CD4-positive, alpha-beta T cell treated with Interleukin-12 subunit alpha and Interleukin-12 subunit beta, for 1 hour (primary cell): Measurements from ENCODE around the gene INPP5D.
"Not testable (repeated sequence)": the region's sequence is repeated elsewhere in the genome, so short reads cannot be mapped to it uniquely, and the experiment has no call there.

Source experiments
- DNase-seq: peaks from one replicate; pipeline ENCODE4 v3.0.0-alpha.2; 2020

The INPP5D gene

DNA sequence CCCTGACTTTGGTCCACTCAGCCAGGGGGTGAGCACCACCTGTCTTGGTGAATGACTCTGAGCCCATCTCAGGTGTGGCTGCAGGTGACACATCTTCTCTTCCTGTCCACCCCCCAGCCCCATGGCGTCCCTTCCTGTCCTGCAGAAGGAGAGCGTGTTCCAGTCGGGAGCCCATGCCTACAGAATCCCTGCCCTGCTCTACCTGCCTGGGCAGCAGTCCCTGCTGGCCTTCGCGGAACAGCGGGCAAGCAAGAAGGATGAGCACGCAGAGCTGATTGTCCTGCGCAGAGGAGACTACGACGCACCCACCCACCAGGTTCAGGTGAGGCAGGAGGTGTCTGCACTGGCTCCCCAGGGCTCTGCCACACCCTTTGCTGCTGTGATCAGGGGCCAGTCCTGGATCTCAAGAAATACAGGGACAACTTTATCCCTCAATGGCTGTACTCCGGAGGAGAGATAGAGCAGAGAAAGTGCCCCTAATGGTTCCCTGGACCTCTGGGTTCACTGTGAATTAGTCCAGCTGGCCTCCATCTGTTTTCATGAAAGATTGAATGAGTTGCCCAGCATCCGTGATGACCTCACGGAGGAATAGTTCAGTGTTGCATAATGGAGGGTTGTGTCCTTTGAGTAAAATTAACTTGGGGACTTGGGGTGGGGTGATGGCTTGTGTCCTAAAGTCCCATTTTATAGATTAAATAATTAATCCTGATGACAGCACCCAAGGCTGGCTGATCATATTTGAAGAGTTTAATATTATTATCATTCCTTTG, 27.4 kb upstream of the INPP5D start, which contains the start of gene NEU2:
Gene NEU2 (plus strand): TSS at position 122 of the 770 bp plus-strand sequence. CDS start 0 bp downstream, at position 122.
- no peak for DNase-seq

- DNase-seq = no peak
These were observed 26.5 kb upstream of the INPP5D start for GRCh38 chr2:233033672-233034071.

- DNase-seq = no peak
These were observed 25.9 kb upstream of the INPP5D start for GRCh38 chr2:233034091-233034882.

GRCh38 chr2:233035426-233036161, 24.5 kb upstream of the INPP5D start:
- DNase-seq = no peak

DNA sequence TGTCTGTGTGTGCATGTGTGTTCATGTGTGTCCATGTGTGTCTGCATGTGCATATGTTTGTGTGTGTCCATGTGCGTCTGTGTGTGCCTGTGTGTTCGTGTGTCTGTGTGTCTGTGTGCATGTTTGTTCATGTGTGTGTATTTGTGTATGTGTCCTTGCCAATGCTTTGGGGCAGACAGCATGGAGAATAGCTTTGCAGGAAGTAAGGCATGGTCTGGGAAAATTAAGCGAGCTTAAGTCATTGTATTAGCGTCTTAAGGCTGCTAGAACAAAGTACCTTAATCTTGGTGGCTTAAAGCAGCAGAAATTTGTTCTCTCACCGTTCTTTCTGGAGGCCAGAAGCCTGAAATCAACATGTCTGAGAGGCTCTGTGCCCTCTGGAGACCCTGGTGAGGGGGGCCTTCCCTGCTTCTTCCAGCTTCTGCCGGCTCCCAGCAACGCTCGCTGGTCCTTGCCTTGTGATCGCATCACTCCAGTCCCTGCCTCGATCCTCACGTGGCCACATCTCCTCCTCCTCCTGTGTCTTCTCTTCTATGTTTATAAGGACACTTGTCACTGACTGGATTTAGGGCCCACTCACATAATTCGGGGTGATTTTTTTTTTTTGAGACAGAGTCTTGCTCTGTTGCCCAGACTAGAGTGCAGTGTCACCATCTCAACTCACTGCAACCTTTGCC, 23.8 kb upstream of the INPP5D start:
- no peak for DNase-seq

DNA sequence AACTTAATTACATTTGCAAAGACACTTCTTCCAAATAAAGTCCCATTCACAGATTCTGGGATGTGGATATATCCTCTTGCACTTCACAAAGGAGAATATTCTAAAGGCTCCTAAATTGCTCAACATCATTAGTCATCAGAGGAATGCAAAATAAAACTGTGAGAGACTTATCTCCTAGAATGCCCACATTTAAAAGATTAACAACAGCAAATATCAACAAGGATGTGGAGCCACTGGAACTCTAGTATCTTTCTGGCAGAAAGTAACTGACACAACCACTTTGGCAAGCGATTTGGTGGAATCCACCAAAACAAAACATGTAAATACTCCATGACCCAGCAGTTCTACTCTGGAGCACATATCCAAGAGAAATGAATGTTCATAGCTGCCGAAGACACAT, 23.1 kb upstream of the INPP5D start:
- DNase-seq = no peak

DNA sequence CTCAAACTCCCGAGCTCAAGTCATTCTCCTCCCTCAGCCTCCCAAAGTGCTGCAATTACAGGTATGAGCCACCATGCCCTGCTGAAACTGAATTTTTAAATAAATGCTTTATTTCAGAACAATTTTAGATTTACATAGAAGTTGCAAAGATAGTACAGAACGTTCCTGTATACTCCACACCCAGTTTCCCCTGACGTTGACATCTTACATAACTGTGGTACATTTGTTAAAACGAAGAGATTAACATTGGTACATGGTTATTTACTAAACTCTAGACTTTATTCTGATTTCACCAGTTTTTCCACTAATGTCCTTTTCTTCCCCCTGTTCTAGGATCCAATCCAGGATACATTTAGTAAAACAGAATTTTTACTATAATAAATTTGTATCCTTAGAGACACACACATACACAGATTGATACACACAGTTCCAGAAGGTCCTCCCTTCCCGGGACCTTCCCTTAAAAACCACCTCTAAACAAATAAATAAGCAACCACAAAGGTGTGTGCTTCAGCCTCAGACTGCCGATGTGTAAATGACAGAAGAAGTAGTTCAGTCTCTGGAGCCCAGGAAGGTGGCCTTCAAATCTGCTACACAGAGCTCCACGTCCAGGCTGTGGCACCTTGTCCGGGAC, 20.8 kb upstream of the INPP5D start:
- DNase-seq = no peak

- DNase-seq = no peak
These were observed 20.2 kb upstream of the INPP5D start for GRCh38 chr2:233039846-233040530.

DNA sequence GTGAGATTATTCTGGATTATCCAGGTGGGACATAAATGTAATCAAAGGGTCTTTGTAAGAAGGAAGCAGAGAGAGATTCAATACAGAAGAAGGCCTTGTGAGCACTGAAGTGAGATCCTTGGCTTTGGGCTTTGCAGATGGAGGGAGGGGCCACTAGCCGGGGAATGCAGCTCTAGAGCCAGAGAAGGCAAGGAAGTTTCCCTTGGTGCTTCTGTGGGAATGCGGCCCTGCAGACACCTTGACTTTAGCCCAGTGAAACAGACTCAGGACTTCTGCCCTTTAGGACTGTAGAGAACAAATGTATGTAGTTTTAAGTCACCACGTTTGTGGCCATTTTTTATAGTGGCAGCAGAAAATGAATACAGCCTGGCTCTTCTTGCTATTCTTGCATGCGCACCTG, 19.6 kb upstream of the INPP5D start:
- no peak for DNase-seq

DNA sequence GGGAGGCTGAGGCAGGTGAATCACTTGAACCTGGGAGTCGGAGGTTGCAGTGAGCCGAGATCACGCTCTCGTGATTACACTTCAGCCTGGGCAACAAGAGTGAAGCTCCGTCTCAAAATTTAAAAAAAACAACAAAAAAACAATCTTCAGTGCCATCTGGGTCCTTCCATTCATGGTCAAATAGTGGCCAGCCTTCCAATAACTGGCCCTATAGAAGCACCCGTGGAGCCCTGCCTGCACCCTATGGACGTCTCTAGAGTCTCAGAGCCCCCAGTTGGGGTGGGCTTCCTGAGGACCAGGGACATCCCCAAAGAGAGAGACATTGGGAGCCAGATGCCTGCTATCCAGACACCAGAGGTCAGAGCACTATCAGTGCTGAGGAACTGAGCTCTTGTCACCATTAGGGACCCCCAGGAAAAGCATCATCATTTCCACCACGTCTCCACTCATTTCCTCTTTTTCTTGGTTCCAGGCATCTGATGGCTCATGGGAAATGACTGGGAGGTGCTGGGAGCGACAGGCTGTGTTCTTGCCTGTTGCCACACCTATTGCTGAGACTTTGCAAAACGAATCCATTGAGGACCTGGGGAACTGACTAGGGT, 18.3 kb upstream of the INPP5D start:
- DNase-seq = no peak

- DNase-seq = no peak
These were observed 17.6 kb upstream of the INPP5D start for GRCh38 chr2:233042549-233042948.

GRCh38 chr2:233044974-233045605, 15.1 kb upstream of the INPP5D start:
- no peak for DNase-seq

DNA sequence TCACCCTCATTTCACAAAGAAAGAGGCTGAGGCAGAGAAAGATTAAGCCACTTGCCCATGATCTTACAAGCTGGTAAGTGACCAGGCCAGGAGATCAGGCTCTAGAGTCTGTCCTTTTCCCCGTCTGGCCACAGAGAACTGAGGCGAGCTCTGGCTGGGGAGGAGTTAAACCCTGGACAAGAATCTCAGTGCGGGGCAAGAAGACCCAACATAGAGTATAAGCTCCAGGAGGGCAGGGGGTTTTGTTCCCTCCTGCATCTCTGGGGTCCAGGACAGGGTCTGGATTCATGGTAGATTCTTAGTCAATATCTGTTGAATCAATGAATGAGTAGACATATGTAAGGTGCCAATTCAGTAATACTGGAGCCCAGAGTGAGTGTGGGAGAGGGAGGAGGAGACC, 12.9 kb upstream of the INPP5D start:
- DNase-seq = no peak

DNA sequence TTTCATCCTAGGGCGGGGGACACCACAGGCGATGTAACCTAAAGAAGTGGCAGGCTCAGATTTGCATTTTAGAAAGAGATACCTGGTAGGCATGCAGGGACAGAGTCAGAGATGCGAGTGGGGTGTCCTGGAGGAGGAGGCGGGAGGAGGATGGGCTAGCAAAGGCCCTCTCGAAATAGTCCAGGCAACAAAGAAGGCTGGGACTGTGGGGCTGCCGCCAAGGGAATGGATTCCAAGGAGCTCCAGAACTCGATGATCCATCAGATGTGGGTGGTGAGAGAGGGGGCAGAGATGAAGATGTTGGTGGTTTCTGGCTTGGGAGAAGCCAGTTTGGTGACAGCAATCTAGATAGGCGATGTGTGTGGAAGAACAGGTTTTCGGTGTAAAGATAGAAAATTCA, 12.5 kb upstream of the INPP5D start:
- DNase-seq = no peak

GRCh38 chr2:233048569-233049193, 11.5 kb upstream of the INPP5D start:
- DNase-seq = no peak

- DNase-seq = peak; percentile 30
These were observed 10.9 kb upstream of the INPP5D start for GRCh38 chr2:233049194-233049761.

DNA sequence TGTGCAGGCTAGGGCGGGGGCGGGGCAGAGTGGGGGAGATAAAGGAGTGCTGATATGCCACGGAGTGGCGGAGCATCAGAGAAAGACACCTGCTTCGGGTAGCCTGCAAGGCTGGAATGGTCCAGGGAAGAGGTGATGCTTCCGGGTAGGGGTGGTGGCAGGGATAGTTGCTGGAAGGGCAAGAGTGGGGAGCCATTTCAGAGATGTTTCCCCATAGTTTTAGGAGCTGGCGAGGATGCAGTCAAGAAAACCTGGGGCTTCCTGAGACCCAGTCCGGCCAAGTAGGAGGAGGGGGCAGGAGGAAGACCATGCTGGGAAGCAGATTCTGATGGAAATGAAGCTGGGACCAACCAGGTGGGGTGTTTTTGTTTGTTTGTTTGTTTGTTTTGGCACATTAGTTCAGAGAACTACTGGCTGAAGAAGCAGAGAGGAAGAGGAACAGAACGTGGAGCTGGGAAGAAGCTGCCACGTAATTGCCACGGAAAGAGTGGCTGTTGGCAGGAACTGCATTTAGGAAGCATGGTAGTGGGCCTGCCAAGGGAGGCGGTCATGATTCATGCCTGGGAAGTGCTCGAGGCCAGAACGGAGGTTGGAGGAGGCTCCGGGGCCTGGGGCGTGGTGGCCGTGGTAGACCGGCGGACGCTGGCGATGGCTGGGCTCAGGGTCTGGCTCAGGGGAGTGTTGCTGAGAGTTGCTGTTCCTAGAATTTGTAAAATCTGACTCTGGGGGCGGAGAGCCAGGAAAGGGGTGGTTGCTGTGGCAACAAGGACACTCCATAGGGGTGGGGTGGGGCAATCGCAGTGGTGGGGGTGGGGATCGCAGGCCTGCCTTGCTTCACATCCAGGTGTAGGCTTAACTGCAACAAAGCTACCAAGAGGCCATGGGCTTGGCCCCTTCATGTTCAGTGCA, 8.6 kb upstream of the INPP5D start:
- DNase-seq = no peak

DNA sequence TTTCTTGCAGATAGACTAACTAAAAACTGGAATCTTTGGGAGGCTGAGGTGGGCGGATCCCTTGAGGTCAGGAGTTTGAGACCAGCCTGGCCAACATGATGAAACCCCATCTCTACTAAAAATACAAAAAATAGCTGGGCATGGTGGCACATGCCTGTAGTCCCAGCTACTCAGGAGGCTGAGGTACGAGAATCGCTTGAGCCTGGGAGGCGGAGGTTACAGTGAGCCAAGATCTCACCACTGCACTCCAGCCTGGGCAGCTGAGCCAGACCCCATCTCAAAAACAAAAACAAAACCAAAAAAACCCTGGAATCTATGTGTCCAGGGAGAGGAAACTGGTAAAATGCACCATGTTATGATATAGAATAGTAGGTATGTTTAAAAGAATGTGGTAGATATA, 7.6 kb upstream of the INPP5D start:
- DNase-seq = not testable (repeated sequence)
